ELR (cell line): ENCODE data around the gene ITGA7.

ENCODE experiments used
- DNase-seq: peaks from one replicate; pipeline ENCODE4 v3.0.0-alpha.2; 2015; ENCODE audit warnings: low read depth

Gene ITGA7

DNA sequence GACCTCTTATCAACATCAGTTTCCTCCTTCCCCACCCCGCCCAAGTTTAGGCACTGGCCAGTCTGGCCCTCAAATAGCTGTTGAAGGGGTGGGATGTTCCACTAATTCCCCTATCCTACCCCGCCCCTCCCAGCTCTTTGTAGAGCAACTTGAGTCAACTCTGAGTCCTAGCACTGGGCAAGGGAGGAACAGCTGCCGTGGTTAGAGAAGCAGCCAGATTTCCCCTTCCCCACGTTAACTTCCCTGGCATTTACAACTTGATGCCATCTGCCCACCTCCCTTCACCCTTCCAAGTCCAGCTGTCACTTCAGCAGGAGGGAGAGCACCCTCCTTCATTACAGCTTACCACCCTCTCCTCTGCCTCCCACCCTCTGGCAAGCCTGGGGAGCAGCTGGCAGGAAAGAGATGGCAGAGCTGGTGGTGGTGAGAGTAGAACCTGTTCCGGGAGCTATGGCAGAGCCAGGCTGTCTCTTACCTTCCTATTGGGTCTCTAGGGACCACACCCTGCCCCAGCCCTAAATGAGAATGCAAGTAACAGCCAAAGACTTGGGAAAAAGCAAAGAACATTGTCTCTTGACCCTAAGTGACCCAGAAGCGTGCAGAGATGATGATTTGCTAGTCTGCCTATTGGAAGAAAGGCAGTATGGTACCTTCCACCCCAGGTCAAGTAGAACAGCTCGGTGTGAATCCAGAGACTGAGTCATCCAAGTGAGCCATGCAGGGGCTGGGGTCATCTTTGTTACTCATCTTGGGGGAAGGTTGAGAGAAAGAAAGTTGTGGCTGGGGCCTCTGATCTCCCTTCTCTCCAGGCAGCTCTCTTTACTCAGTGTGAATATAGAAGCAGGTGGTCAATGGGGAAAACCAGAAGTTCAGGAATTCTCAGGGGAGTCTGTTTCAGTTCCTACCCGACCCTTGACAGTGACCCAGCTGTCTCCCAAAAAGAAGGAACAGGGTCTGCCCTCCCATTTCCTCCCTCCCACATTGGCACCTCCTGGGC is 9.6 kb upstream of the ITGA7 start:
- DNase-seq, result peak; percentile 94

DNA sequence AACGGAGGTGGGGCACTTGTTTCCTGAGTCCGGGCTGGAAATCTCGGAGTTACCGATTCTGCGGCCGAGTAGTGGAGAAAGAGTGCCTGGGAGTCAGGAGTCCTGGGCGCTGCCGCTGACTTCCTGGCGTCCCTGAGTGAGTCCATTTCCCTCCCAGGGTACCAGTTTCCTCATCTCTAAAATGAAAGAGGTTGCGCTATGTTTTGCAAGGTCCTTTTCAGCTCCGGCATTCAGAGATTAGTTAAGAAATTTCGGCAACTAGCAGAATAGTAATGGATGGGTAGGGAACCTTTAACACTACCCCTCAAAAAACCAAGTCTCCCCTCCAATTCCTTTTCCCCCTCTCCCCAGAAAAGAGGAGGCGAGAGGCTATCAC is 8.9 kb upstream of the ITGA7 start:
- no peak for DNase-seq

DNA sequence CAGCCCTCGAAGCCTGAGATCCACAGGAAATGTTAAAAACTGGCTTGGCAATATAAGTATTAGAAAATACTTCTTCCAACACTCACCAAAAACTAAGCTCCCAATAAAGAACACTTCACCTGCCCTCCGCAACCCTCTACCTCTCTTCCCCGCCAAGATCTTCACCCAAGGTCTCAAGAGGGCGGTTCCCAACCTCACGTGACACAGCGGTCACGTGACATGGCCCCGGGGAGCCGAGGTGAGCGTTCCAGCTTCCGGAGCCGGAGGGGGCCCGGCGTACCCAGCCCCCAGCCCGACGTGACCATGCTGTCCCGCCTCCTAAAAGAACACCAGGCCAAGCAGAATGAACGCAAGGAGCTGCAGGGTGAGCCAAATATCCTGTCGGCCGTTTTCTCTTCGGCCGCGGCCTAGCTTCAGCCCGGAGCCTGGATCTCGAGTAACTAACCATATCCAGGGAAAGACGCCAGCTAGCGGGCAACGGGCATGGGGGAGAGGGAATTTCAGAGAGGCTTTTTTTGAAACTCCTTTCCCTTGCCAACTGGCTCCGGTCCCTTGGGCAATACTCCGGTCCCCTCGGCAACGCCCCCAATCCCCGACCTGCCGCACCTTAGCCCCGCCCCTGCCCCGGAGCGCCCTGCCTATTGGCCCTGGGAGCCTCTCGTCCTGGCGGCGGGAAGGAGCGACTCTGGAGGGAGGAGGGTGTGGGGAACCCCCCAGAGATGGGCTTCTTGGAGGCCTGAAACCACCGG is 8.3 kb upstream of the ITGA7 start, which contains the start of gene BLOC1S1:
Gene BLOC1S1 (plus strand): TSS at position 214 of the 749 bp plus-strand sequence. CDS start 6 bp downstream, at position 220.
- peak; percentile 93 for DNase-seq

DNA sequence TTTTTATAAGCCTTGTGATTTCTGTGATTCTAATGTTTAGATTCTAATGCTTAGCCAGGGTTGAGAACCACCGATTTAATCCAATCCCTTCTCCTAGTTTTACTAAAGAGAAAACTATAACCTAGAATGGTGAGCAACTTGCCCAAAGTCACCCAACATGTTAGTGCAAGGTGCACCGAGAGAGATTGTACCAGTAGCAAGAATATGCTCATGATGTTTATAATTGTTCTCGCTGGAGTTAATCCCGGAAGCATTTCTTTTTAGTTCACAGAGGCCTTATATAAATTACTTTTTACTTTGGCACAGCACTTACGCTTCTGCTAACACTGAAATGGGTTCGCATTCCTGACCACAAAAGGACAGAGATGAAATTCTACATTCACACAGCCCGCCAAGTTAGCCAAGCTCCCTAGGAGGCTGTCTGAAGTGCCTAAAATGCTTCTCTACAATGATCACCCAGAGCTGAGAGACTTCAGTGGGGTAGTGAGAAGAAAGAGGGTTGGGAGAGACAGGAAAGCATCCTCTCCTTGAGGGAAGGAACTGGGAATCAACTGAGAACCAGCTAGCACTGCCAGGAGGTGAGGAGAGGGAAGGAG is 7.6 kb upstream of the ITGA7 start:
- no peak for DNase-seq

DNA sequence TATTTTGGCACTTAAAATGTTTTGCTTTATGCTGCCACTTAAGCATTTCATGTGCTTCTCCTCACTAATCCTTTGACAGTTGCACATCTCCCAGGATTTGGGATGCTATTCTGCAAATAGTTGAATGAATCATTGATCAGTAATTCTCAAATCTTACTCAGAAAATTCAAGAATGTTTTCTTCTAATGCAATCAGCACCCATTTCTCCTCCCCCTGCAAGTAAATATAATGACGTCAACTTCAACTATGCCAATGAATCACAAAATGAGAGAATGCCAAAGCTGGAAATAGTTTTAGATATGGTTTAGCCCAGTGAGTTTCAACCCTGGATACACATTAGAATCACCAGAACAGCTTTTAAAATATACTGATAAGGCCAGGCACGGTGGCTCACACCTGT is 6.0 kb upstream of the ITGA7 start:
- DNase-seq, result peak; percentile 94

DNA sequence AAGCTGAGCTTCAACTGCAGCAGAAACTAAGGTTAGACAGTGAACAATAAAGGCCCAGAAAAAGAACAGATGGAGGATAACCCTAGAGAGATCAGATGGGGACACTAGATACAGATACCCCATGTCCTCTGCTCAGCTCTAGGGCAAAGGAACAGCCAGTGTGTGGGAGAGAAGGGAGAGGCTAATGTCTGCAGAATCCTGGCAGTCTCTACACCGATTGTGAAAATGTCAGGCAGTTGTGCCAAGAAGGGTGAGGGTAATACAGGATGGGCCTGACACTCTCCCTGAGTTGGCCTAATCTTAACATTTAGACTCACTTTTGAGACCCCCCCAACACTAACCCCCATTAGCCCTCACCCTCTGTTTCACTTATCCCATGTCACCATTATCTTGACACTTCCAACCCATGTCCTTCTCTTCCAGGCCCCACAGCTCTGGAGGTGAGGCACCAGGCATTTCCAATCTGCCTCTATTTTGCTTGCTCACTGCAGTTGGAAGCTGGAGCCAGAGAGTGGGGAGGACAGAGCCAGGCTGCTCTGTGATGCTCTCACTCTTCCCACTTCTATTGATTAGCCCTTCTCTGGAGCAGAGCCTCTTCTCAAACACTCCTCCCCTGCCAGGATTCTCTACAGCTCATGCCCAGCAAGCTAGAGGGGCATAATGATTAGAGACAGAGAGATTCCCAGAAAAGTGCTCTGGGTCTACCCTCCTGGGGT is 5.2 kb upstream of the ITGA7 start:
- no peak for DNase-seq

DNA sequence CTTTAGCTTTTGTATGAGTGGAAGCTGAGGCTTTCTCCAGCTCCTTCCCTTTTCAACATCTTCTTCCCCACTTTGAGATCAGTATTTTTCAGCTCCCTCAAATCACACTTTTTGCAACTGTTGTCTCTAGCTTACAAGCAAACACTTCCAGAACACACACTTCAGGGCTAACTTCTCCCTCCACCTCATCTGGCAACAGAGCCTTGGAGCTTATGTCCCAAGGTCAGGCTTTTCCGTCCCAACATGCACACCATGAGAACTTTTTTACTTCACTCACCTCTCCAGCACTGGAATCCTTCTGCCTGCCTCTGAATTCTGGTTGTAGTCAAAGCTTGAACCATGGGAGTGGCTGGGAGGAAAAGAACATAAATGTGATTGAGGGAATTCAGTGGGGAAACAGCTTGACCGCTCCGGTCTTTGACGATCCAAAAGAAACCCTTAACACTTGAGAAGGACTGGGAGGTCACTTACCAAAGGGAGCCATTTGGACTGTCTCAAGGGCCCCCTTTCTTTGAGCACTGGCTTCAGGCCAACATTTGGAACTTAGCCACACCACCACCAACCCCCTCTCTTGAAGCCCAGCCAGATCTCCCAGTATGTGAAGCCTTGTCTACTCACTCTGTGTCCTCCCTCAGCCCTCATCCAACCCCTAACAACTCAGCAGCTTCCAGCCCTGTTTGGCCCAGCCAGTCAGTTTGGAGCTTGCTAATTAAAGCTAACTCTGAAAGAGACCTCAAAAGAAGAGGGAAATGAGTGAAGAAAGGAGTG is 4.3 kb upstream of the ITGA7 start:
- DNase-seq, result no peak

DNA sequence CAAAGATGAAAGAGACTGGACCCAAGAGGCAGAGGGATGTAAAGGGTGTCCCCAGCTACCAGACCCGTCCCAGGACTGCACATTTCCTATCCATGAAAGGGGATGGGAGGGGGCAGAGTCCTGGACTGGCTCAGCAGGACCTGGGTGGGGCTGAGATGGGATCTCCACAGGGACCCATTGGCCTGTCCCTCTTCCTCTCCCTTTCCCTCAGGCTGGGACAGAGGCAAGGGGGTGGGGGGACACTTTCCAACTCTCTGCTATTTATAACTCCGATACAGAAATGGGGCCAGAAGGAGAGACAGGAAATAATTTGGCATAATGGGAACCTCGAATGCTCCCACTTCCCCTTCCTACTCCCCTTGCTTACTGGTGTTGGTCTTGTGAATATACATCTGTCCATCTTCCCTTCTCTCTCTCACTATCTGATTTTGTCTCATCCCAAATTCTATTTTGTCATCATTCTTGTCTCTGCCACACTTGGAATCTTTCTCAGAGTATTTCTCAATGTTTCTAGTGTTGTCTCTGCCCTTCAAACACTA is 1.1 kb upstream of the ITGA7 start:
- DNase-seq, result no peak

DNA sequence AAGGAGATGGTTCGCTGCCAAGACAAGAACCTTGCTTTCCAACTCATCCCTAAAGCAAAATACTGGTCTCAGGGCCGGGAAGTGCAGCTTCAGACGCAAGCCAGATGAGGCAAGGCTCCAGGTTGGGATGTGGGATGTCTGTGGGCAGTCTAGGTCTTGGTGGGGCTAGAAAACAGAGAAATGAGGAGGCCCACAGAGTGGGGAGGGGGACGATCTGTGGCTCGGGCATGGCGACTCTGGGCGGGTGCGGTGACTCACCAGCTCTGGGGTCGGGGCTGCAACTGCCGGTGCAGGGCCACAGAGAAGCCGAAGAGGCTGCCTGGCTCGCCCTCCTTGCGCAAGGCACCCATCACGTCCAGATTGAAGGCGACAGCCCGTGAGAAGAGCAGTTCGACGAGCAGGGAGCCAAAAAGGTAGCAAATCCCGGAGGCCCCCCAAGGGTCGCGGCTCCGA is 459 bp downstream of the ITGA7 start:
- peak; percentile 28 for DNase-seq

DNA sequence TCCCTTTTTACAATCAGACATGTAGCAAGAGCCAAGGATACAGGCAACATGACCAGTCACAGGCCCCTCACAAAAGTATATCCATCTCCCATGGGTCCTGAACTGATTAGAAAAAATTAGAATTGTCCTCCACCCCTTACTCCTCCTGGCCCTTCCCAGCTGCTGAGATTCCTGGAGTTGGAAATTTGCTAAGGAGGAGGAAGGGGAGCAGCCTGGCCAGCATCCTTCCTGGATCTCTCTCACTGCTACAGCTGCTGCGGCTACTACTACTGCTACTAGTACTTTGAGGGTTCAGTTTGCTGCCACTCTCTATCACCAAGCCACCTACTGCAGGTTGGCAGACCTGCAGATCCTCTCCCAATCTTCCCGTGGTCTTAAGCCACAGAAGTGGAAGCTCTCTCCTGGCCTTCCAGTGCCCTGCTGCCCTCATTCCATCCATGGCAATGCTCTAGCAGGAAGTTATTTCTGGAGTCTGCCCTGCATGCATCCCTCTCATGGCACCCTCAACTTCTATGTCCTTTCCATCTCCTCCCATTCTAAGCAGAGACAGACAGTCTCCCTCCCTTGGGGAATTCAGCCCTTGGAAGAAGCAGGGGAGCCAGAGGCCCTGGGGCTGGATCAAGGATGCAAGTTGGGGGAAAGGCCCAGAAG is 1.0 kb downstream of the ITGA7 start:
- DNase-seq, result no peak

DNA sequence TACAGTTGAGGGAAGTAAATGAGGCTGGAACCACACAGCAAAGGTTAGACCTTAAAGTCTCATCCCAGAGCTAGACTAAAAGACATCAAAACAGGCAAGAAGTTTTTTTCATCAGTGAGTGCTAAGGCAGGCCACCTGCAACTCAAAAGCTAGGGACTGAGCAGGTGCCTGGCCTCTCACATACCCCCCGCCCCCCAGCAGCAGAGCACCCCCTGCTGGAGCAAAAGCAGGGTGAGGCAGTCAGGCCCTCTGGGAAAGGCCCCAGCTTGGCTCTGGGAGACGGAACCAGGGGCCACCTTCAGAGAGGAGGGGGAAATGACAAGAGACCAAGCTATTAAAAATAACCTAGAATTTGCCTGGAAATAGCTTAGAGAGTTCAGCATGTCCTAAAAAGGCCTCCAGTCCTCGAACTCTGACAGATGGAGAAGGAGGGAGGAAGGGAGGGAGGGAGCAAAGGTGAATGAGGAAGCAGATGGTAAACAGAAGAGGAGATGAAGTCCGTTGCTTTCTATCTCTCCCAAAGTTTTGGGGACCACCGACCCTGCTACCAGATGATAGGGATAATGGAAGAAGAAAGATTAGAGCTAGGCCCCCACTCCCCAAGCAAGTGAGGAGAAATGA is 1.8 kb downstream of the ITGA7 start:
- DNase-seq, result no peak

DNA sequence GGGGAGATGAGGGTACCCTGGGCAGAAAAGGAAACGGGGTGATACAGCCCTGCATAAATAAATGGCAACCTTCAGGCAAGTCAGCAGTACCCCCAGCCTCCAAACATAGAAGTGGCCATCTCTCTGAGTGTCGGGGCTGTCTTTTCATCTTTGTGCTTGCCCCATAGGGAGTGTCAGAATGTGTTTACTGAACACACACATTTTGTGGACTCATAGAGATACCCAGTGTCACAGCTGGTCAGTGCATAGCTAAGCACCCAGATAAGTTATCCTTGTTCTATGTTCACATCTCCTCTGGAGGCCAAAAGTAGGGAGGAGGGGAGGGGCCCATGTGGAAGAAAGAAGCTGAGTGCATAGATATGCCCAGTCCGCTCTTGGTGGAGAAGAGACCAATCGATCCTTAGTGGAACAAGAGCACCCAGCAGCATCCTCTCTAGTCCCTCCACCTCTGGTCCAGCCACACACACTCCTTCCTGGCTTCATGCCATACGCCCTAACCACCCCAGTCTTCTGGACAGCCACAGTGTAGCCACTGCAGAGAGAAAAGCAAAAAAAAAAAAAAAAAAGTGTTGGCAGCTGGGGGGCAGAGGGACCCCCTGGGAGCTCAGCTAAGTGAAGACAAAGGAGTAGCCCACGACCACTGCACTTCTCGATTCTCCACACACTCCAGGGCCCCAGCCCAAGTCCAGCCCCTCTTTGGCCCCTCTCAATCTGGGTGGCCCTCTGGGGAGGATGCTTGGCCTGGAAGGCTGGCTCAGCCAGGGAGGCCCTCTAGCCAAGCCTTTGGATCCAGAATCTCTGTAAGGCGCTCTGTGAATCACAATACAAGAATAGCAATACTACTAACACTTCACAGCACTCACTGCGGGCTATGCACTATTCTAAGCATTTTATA is 2.6 kb downstream of the ITGA7 start:
- DNase-seq, result no peak

DNA sequence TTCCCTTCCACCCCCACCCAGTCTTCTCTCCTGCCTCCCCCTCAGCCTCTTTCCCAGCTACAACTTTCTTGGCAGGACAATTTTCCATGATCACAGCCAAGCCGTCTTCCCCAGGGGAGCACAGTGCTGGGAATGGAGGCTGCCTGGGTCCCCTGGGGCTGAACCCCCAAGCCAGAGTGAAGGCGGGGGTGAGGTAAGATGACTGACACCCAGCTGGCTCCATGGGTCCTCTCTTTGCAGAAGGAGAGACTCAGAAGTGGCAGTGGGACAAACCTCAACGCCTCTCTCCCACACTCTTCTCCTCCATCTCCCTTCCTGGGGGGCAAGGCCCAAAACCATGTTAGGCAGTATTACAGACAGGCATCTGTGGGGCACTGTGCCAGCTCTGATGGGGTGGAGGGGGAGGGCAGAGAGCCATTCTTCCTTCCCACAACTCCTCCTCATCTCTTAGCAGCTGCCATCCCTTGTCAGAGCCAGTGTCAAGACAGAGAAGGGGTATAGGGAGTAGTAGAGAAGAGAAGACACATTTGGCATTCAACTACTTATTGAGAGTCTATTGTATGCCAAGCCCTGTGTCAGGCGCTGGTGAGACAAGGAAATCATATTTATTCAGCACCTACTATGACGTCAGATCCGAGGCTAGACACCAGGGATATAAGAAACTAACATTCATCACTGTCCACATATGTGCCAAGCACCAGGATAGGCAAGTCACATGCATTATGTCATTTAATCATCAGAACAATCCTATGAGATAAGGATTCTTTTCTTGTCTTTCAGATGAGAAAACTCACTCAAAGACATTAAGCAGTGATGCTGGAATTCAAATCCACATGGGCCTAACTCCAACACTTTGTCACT is 3.6 kb downstream of the ITGA7 start:
- no peak for DNase-seq

DNA sequence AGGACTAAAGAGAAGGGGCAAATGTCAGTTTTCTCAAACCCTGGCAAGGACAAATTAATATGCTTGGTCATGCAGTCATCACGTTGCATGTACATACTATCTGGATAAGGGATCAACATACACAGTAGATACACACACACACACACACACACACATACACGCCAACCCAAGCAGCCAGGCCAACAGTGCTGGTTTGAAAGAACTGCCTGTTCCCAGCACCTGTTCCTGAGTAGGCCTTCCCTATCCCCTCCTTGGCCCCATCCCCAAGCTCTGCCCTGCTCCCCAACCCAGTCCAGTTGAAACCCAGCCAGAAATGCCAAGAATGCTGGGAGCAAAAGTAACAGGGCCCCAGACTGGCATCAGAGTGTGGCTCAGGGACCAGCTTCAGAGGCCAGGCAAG is 4.4 kb downstream of the ITGA7 start:
- DNase-seq, result no peak

DNA sequence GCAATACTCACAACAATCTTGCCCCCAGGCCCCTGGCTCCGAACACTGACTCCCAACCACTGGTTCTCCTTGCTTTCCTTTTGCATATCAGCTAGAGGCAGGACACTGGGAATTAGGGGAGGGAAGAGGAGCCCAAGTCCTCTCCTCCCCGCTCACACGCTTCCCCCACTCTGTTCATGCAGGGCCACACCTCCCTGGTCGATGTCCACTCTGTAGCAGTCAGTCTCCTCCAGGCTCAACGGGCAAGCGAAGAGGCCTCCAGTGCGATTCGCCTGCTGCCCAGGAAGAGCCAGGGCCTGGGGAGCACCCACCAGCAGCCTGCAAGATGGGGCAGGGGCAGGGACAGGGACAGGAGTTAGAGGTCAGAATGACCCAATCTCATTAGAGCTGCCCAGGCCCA is 4.8 kb downstream of the ITGA7 start:
- no peak for DNase-seq

DNA sequence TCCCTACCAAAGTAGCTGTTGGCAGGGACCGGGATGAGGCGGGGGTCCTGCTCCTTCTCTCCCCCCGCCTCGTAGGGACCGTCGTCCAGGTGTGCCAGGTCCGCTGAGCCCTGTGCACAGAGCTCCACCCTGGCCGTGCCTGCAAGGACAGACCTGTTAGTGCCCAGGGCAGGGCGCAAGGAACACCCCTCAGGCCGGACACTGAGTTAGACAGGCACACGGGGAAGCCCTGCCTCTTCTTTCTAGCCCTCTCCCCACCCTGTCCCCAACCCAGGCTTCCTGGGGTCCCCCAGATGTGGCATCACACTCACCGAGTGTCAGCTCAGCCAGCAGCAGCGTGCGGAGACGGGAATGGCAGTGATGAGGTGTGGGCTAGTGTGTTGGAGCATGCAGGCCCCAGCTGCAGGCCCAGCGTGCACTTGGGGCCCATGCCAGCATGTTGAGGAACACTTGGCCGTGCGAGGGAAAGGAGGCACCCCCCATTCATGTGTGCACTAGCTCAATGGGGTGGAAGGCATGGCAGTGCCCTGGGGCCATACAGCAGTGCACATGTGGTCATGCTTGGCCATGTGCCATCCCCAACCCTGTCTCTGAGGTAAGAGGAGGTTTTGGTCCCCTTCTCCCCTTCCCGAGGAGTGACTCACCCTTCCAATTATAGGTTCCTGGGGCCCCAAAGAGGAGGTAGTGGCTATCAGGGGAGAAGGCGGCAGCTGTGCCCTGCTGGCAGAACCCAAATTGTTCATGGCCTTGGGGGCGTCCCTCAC is 7.3 kb downstream of the ITGA7 start:
- DNase-seq, result peak; percentile 65

DNA sequence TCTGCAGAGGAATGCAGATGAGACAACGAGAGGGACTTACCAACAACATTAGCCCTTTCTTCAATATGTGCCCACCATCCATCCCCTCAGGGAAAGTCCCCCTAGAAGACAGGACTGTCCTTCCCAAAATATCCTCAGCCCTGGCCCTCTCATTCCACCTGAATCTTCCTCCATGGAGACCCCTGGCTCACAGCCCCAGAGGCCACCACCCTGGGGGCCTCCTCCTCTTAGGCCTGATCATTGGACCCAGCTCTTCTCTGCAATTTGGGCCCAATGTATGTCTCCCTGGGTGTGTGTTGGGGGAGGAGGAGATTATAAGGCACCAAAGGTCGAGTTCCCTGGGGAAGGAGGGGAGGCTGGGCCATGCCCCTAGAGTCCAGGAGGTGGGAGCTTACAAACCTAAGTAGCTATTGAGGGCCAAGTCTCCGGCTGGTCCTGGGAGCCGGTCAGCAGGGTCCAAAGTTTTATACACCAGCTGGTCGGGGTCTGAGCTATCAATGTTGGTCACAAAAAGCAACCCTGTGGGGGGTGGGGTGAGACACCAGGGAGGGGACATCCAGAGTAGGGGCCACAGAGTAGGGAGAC is 8.1 kb downstream of the ITGA7 start:
- DNase-seq, result no peak
